NOMO-1 treated with DMSO at 0.1 percent for 48 hours (cell line): ENCODE results near the gene ZNF512B.
"Not testable (repeated sequence)": the region's sequence is repeated elsewhere in the genome, so short reads cannot be mapped to it uniquely, and the experiment has no call there.

ENCODE experiments used
- DNase-seq: peaks from one replicate; lab custom pipeline; 2025; ENCODE audit not compliant: unreplicated experiment; lab: John Stamatoyannopoulos, UW

ZNF512B gene

DNA sequence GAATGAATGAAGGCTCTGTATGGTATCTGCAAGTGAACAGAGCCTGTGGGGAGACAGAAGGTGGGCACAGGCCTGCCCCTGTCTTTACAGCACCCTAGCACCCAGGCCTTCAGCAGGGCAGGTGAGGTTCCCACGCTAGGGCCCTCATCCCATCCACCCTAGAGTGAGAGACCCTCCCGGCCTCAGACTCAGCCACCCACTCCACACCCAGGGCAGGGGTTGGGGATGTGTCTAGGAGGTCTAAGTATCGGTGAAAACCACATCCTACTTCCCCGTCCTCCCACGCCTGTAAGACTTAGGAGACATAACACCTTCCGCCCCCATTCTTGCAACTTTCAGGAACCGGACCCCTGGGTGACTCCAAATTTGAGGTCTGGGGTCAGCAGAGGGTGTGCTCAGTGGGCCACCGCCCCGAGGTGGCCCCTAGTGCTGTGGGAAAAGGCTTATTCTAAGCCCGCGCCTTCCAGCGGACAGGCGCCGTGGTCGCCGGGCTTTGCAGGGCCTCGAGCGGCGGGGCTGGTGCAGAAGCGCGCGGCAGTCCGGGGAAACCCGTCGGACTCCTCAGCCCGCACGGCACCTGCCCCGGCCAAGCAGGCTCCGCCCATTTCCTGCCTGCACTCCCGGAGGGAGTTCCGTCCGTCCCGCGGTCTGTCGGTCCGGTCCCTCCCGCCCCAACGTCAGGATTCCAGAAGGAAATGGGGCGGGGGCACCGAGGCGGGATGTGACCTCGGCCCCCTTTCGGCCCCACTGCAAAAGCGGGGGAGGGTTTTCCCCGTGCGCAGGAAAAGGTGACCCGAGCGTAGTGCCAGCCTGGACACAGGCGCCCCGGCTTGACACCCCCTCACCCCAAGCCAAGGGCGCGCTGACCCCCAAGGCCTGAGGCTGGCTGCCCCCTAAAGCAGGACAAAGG is 8.8 kb upstream of the ZNF512B start:
- DNase-seq = peak; percentile 10

GRCh38 chr20:63977739-63978276 is 8.1 kb upstream of the ZNF512B start:
- DNase-seq = peak; percentile 45

DNA sequence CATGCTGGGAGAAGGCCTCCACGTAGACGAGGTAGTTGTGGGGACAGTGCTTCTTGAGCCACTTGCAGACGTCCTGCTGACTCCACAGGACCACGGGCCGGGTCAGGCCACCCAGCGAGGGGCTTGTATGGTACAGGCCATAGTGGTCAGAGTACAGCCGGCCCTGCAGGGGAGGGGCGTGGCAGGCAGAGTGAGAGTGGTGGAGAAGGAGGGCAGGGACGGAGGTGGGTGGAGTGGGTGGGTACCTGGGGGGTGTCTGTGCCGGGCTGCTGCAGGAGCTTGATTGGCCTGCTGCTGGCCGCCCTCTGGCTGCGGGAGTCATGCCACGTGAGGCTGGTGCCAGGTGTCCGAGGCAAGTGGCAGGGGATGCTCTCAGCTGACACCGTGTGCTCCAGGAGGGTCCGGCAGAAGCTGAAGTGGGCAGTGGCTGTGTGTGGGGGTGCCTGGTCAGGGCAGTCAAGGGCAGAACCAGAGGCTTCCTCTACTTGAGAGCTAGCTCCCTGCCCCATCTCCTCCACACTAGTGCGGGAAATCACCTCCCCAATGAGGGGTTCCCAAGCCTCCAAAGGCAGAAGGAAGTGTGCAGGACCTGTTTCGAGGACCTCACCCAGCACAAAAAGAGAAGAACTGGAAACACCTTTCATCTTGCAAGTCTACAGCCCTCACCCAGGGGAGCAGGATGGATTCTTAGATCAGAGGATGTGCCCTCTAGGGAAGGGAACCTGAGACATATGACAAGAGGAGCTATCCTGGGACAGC is 7.4 kb upstream of the ZNF512B start:
- DNase-seq = no peak

DNA sequence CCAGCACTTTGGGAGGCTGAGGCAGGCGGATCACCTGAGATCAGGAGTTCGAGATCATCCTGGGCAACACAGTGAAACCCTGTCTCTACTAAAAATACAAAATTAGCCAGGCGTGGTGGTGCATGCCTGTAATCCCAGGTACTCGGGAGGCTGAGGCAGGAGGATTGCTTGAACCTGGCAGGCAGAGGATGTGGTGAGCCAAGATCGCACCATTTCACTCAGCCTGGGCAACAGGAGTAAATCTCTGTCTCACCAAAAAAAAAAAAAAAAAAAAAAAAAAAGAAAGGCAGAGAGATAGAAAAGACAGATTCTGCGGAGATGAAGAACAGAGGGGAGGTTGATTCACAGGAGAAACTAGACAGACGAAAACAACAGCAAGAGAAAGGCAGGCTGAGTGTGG is 6.8 kb upstream of the ZNF512B start:
- DNase-seq = not testable (repeated sequence)

DNA sequence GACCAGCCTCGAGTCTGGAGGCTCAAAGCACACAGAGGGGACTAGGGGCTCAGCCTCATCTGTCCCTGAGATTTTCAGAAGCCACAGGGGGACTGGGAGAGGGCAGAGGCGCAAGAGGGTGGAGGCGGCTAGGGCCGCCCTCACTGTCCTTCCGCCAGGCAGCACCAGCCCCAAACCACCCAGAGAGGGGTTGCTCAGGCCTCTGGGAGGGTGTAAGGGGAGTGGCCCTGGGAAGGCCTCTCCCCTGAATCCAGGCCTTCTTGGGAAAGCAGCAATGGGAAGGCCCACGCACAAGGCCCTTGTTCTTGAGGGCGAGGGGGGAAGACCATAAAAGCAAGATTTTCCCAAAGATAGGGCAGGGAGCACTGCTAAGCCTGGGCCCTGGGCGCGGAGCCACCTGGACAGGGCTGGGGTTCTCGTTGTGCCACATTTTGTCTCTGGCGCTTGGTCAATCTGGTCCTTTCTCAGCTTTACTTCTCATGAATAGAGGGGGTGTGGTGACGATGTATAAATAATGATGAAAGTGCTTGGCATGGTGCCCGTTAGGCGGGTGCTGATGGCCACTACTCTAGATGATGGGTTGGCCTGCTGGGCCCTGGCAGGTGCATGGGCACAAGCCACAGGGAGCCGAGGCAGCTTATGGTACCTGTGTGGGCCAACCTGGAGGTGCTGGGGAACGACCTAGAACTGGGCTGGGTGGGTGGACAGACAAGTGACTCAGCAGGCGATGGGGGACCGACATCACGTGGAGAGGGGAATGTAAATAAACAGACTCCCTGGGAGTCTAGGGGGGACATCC is 4.9 kb upstream of the ZNF512B start:
- DNase-seq = no peak

- DNase-seq = peak; percentile 74
These were observed 4.1 kb upstream of the ZNF512B start for GRCh38 chr20:63973636-63974401.

DNA sequence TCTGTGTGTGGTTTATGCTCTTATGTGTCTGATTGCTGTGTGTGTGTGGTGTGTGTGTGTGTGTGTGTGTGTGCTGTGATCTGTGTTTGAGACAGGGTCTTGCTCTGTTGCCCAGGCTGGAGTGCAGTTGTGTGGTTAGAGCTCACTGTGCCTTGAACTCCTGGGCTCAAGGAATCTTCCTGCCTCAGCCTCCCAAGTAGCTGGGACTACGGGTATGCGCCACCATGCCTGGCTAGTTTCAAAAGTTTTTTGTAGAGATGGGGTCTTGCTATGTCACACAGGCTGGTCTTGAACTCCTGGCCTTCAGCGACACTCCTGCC is 3.4 kb upstream of the ZNF512B start:
- DNase-seq = no peak

DNA sequence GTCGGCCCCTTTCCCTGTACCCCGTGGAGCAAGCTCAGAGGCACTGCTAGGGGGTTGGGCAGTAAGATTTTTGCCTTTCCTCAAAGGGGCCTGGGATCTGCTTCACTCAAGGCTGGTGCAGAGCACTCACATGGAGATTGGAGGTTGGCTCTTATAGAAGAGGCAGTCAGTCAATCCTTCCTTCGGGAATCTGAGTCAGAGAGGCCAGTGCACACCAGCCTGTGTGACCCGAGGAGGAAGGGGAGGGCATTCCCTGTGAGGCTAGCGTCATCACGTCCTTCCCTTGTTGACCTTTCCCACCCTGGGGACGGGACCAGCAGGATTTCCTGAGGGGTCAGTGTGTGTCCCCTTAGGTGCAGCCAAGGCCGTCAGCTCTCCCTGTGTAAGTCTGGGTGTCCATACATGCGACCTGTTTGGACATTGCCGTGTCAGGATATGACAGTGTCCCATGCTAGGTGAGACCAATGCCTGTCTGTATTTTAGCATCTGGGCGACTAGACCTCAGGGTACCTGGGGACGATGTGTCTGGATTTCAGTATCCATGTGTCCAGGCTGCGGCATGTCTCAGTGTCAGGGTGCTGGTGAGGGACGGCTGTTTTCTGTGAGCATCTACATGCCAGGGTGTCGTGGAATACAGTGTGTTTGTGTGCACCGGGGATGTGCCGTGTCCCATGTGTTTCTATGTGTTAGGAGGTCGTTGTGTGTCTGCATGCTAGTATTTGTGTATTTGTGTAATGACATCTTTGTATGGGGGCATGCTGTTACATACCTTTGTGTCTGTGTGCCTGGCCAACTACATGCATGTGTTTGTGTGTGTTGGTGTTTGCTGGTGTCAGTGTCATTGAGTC is 2.8 kb upstream of the ZNF512B start:
- DNase-seq = no peak

DNA sequence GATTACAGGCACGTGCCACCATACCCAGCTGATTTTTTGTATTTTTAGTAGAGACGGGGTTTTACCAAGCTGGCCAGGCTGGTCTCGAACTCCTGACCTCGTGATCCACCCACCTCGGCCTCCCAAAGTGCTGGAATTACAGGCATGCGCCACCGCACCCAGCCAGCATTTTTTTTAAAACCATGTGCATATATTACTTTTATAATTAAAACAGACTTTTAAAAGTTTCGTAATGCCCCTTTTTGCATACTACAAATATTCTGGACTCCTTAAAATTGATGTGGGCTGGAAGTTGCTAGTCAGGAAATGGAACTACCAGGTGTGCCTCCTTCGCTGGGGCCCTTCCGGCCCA is 2.2 kb upstream of the ZNF512B start:
- DNase-seq = not testable (repeated sequence)

- no peak for DNase-seq
These were observed 1.1 kb upstream of the ZNF512B start for GRCh38 chr20:63970714-63971431.

GRCh38 chr20:63968928-63969760 is 586 bp downstream of the ZNF512B start:
- peak; percentile 23 for DNase-seq

GRCh38 chr20:63968136-63968927 is 1.4 kb downstream of the ZNF512B start:
- no peak for DNase-seq

- DNase-seq = no peak
These were observed 2.2 kb downstream of the ZNF512B start for GRCh38 chr20:63967330-63968135.

- DNase-seq = no peak
These were observed 2.8 kb downstream of the ZNF512B start for GRCh38 chr20:63966944-63967322.

GRCh38 chr20:63966172-63966943 is 3.4 kb downstream of the ZNF512B start:
- DNase-seq = no peak

DNA sequence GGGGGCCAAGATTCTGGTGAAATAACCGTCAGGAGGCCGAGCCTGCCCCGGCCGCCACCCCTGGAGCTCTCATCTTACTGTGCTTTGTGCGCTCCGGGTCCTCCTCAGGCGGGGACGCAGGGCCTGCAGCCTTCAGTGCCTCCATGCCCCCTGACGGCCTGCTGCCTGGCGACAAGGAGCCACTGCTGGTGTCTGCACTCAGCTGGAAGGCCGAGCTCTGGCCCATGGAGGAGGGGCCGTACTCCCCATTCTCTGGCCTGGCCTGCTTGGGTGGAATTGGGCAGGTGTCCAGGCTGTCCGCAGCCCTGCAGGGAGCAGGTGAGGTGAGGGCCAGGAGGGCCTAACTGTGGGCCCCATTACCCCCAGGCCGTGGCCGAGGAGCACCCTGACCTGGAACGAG is 5.3 kb downstream of the ZNF512B start:
- DNase-seq = no peak
